GM12892 (cell line): ENCODE results near the gene FAM222A.

Source experiments
- POLR2AphosphoS5 ChIP-seq: IDR thresholded peaks from 2 replicates; pipeline ENCODE4 v1.6.1; 2011; ENCODE audit warnings: low read depth, low read length, control low read depth
- TAF1 ChIP-seq: IDR thresholded peaks from 2 replicates; pipeline ENCODE4 v1.6.1; 2011; ENCODE audit warnings: low read depth, mild to moderate bottlenecking, control low read depth, low read length, borderline replicate concordance

GRCh38 chr12:109731806-109732205 is 18.2 kb downstream of the FAM222A start:
- TF ChIP-seq POLR2AphosphoS5: no peak
- no peak for TF ChIP-seq TAF1
